Smooth muscle cell (in vitro differentiated cells): Measurements from ENCODE around the gene TRIM59. TPM values are rescaled to one million over a fixed set of nuclear protein-coding genes. Genes with fewer than 3 reads are reported as not detected.

Experiments used
- DNase-seq: peaks from one replicate; lab custom pipeline; 2025; ENCODE audit not compliant: unreplicated experiment; lab: John Stamatoyannopoulos, UW
- H2AFZ ChIP-seq: fragments of 200-600 bp; sonication (generic); 2 replicates; pipeline ENCODE4 v1.6.0; 2016; ENCODE audit warnings: antibody characterized with exemption, low read depth, mild to moderate bottlenecking
- H3F3A ChIP-seq: fragments of 200-600 bp; sonication (generic); 2 replicates; pipeline ENCODE4 v1.6.0; 2017; ENCODE audit warnings: antibody characterized with exemption, low read depth
- H3K27ac ChIP-seq: fragments of 200-600 bp; sonication (generic); 2 replicates; pipeline ENCODE4 v1.5.1; 2016; ENCODE audit warnings: low read depth, mild to moderate bottlenecking
- H3K27me3 ChIP-seq: fragments of 200-600 bp; sonication (generic); 2 replicates; pipeline ENCODE4 v1.6.1; 2016; ENCODE audit warnings: low read depth, mild to moderate bottlenecking
- H3K36me3 ChIP-seq: fragments of 200-600 bp; sonication (generic); 2 replicates; pipeline ENCODE4 v1.5.1; 2016; ENCODE audit warnings: low read depth
- H3K4me1 ChIP-seq: fragments of 200-600 bp; sonication (generic); 2 replicates; pipeline ENCODE4 v1.5.1; 2016; ENCODE audit warnings: low read depth
- H3K4me2 ChIP-seq: fragments of 200-600 bp; sonication (generic); 2 replicates; pipeline ENCODE4 v1.6.0; 2016; ENCODE audit warnings: mild to moderate bottlenecking
- H3K4me3 ChIP-seq: fragments of 200-600 bp; sonication (generic); 2 replicates; pipeline ENCODE4 v1.5.1; 2016; ENCODE audit warnings: mild to moderate bottlenecking
- H3K79me2 ChIP-seq: fragments of 200-600 bp; sonication (generic); 2 replicates; pipeline ENCODE4 v1.6.0; 2016; ENCODE audit warnings: low read depth, mild to moderate bottlenecking
- H3K9ac ChIP-seq: fragments of 200-600 bp; sonication (generic); 2 replicates; pipeline ENCODE4 v1.6.0; 2016; ENCODE audit warnings: low read depth
- H3K9me3 ChIP-seq: fragments of 200-600 bp; sonication (generic); replicated peaks from 2 replicates; pipeline ENCODE4 v1.5.1; 2016; ENCODE audit warnings: low read depth
- H4K20me1 ChIP-seq: fragments of 200-600 bp; sonication (generic); 2 replicates; pipeline ENCODE4 v1.6.0; 2016; ENCODE audit warnings: low read depth
- CTCF ChIP-seq: fragments of 200-600 bp; sonication (generic); IDR thresholded peaks from 2 replicates; pipeline ENCODE4 v1.5.1; 2017; ENCODE audit warnings: borderline replicate concordance, mild to moderate bottlenecking, antibody characterized with exemption; ENCODE audit not compliant: insufficient read depth, poor library complexity, severe bottlenecking
- WGBS: methylation state at CpG from one replicate; pipeline ENCODE4 v1.1.7; 2016; ENCODE audit warnings: low lambda C conversion rate; 5-methylcytosine and 5-hydroxymethylcytosine counted together
- polyA plus RNA-seq: library from polyadenylated mRNA; unstranded; fragments of >200 nt; fragmentation: Nextera tagmentation; extraction: Ambion mirVana; gene quantifications from 2 replicates; pipeline ENCODE4 v1.2.1, GENCODE V29; 2016
- total RNA-seq: library from RNA; depleted of rRNA; stranded (reverse); fragments of >200 nt; gene quantifications from 2 replicates; pipeline ENCODE4 v1.2.3, GENCODE V29; 2014

Gene TRIM59
- total and polyA plus RNA-seq, 2 experiments from 2014 or later, result 8.9 to 19.0 TPM

GRCh38 chr3:160480931-160481330, 31.3 kb upstream of the TRIM59 start:
- DNase-seq, result no peak
- no peaks in the 10 kb centered on the region for H3K79me2 ChIP-seq
- no peaks in the 10 kb centered on the region for H3F3A ChIP-seq
- H3K36me3 ChIP-seq, result no peaks in the 10 kb centered on the region
- no peak for TF ChIP-seq CTCF
- H4K20me1 ChIP-seq, result no peaks in the 10 kb centered on the region
- H3K9me3 ChIP-seq, result no peaks in the 10 kb centered on the region
- H3K4me2 ChIP-seq, result no peak overlapping the region
- H3K27ac ChIP-seq, result no peak overlapping the region
- WGBS, result 91% methylated on average over 5 of the region's 5 CpGs
- H3K4me1 ChIP-seq, result no peaks in the 10 kb centered on the region
- no peak overlapping the region for H2AFZ ChIP-seq
- no peak overlapping the region for H3K9ac ChIP-seq
- H3K4me3 ChIP-seq, result no peak overlapping the region
- H3K27me3 ChIP-seq, result no peaks in the 10 kb centered on the region

GRCh38 chr3:160479376-160479775, 29.8 kb upstream of the TRIM59 start:
- Histone ChIP-seq H3K27me3 (no peaks in the 10 kb centered on the region), H3K27ac (no peak overlapping the region), H3K9ac (no peak overlapping the region), H3K79me2 (no peaks in the 10 kb centered on the region), H2AFZ (no peak overlapping the region), H3K4me2 (no peak overlapping the region), H3K9me3 (no peaks in the 10 kb centered on the region), H3K4me1 (no peaks in the 10 kb centered on the region), H3K36me3 (no peaks in the 10 kb centered on the region), H3F3A (no peaks in the 10 kb centered on the region), H3K4me3 (no peak overlapping the region), H4K20me1 (no peaks in the 10 kb centered on the region)
- no peak for TF ChIP-seq CTCF
- DNase-seq, result no peak
- 83% methylated on average over 10 of the region's 10 CpGs for WGBS

GRCh38 chr3:160478338-160478737, 28.8 kb upstream of the TRIM59 start:
- no peak for DNase-seq
- Histone ChIP-seq H3K4me1 (no peaks in the 10 kb centered on the region), H3K9ac (no peak overlapping the region), H3K79me2 (no peaks in the 10 kb centered on the region), H3K4me2 (peak overlapping the region; percentile 37), H3K27me3 (no peaks in the 10 kb centered on the region), H3K4me3 (no peak overlapping the region), H4K20me1 (no peaks in the 10 kb centered on the region), H3K9me3 (no peaks in the 10 kb centered on the region), H3K27ac (peak overlapping the region; percentile 74), H3F3A (no peaks in the 10 kb centered on the region), H3K36me3 (no peaks in the 10 kb centered on the region), H2AFZ (no peak overlapping the region)
- WGBS, result 17% methylated on average over 5 of the region's 5 CpGs
- TF ChIP-seq CTCF, result no peak

GRCh38 chr3:160477750-160478149, 28.2 kb upstream of the TRIM59 start:
- H4K20me1 ChIP-seq, result no peaks in the 10 kb centered on the region
- H3K9me3 ChIP-seq, result no peaks in the 10 kb centered on the region
- H3K79me2 ChIP-seq, result no peaks in the 10 kb centered on the region
- H3K27me3 ChIP-seq, result no peaks in the 10 kb centered on the region
- H3K27ac ChIP-seq, result peak overlapping the region; percentile 74
- no peak for DNase-seq
- H3K4me1 ChIP-seq, result no peaks in the 10 kb centered on the region
- H3K4me2 ChIP-seq, result peak overlapping the region; percentile 37
- H2AFZ ChIP-seq, result no peak overlapping the region
- H3K36me3 ChIP-seq, result no peaks in the 10 kb centered on the region
- no peak overlapping the region for H3K4me3 ChIP-seq
- H3F3A ChIP-seq, result no peaks in the 10 kb centered on the region
- no peak overlapping the region for H3K9ac ChIP-seq
- TF ChIP-seq CTCF, result no peak
- WGBS, result 48% methylated on average over 5 of the region's 5 CpGs
